Activated CD8-positive, alpha-beta memory T cell treated with anti-CD3 and anti-CD28 coated beads, Interleukin-2, amount 50 U/mL, for 1 hour (primary cell): ENCODE results near the gene RAB31.

ENCODE experiments used
- DNase-seq: peaks from one replicate; pipeline ENCODE4 v3.0.0-alpha.2; 2020; ENCODE audit errors: extremely low read depth

Gene RAB31

DNA sequence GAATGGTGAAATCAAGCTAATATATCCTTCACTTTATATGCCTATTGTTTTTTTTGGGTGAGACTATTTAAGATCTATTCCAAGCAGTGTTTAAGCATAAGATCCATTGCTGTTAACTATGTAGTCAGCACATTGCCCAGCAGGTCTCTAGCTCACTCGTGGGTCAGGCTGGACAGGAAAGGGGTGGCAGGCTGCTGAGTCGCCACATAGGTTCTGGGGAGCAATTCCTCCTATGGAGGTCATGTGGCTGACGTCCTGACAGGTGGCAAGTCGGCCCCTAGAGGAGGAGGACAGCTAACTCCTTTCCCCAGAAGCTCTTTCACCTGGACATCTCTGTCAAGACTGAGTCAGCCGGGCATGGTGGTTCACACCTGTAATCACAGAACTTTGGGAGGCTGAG is 13.9 kb upstream of the RAB31 start:
- DNase-seq = no peak

DNA sequence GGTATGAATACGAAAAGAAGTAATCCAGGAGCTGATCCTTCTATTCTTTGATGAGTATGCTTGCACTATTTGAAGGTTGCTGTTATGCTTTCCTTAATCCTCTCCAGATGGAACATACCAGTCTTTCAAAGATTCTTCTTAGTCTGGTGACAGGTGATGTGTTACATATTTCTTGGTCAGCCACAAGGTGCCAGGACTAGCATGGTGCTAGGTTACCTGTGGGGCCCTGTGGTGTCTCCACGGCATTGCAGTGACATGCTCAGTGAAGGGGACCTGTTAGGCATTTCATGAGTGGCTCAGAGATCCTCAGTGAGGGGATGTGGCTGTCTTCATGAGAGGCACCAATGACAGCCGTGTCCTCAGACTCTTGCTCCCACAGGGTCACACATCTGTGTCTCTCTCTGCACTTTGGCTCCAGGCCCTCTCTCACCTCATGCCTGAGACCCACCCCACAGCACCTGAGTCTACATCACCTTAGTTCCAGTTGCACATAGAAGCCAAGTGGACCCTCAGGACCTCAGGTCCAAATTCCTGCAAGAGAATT is 13.1 kb upstream of the RAB31 start:
- DNase-seq = no peak

DNA sequence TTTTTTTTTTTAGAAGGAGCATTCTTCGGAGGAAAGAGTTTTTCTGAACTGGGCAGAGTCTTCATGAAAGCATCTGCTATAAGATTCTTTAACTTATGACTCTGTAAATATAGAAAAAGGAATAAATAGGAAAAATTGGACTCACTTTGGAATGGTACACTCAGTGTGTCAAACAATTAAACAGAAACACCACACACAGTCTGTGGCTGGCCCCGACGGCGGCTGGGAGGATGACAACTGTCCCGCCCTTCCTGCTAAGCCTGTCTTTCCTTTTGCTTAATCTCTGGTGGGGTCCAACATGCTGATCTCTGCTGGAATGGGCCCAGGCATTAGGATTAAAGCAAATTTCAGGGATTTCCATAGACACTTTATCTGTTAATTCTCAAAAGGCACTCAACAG is 12.5 kb upstream of the RAB31 start:
- no peak for DNase-seq

DNA sequence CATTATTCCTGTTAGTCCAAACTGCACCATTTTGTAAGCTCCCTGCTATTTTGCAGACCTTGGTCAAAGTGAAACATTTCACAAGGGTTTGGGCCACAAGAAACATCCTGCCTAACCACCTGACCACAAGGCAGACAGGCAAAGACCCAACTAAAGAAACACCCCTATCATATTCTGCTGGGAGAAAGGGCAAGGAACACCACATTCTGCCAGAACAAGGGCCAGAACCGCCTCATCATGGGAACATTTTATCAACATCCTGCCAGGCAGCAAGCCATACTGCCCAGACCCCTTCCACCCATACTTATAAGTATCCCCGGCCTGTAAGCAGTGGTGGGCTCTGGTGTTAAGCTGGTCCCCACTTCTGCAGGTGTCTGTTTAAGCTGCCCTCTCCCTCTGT is 12.0 kb upstream of the RAB31 start:
- DNase-seq = no peak

DNA sequence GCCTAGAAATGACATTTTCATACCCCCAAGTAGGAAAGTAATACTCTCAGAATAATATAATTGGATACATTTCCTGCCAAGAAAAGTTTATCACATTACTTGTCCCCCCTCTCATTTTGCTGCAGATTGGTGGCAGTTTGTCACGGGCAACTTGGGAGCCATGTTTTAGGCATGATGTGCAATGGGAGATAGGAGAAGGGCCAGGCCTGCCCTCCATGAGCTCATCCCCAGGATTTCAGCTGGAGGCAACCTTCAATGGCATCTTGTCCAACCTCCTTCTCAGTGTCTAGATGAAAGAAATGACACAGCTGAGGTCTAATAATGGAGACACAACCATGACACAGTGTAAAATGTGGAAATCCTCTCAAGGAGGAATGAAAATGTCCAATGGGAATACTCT is 11.4 kb upstream of the RAB31 start:
- DNase-seq = no peak

DNA sequence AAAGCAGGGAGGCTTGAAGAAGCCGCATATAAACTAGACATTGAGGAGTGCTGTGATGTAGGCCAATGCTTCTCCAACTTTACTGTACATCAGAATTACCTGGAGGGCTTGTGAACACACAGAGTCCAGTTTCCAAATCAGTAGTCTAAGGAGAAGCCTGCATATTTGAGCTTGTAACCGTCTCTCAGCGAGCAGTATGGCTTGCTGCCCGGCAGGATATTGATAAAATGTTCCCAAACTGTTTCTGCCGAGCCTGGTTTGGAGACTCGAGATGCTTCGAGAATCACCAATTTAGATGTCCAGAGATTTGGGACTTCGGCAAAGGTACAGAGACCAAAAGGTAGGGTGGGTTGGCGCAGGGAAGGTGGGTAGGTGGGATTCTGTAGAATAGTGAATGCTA is 11.0 kb upstream of the RAB31 start:
- DNase-seq = no peak

DNA sequence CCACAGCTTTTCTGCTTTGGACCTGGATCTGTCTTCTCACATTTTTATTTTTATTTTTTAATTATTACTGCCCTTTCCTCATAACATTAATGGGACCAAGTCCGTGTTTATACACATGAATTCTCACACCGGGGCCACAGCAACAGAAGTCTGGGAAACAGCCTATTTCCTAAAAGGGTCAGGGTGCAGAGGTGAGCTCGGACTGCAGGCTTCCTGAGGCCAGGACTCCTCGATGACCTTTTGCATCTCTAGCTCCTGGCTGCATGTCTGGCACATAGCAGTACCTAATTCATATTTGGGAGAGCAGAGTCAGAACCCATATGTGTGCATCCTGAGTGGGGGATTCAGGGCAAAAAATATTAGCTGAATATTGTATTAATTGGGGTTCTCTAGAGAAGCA is 9.6 kb upstream of the RAB31 start:
- no peak for DNase-seq

DNA sequence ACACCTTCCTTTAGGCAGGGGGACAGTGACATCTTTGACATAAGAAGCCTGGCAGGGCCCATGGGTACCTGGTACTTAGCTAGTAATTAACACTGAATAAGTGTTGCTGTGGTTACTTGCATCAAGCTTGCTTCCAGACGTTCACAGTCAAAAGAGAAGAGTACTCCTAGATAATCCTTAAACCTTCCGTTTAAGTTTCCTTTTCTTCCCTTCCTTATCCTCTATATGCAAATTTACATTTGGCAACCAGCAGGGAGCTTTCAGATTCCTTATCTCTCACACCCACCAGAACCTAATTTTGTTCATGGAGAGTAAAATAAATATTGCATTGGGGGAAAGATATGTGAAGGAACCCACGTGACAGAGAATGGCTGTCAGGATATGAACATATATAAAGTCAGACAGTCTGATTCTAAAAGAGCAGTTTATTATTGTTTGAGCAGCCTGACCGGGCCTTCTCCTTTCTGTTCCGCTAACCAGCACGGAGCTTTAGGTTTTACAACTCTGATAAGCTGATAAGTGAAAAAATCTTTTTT is 7.8 kb upstream of the RAB31 start:
- DNase-seq = no peak

DNA sequence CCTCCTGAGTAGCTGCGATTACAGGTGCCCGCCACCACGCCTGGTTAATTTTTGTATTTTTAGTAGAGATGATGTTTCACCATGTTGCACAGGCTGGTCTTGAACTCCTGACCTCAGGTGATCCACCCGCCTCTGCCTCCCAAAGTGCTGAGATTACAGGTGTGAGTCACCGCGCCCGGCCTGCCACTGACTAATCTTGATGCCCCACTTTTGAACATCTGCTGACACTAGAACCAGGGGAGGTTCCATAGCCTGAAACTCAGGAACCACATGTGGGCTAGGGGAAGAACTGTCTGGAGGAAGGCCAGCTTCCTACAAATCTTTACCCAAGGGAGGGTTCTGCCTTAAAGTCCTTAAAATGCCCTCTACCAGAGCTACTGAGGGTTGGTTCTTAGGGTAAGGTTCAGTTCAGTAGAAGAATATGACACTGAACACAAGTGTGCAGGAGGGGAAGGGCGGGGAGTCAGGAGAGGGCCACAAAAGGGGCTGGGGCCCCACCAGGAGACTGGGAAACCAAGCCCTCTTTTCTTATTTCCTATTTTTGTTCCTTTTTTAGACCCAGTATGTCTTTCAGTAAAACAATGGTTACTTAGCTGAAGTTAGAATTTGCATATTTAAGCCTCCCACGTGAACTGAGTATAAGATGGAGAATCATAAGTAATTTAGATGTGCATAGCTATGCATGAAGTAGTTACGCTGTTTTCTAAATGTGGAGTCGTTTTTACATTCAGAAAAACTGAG is 6.3 kb upstream of the RAB31 start:
- DNase-seq = no peak

DNA sequence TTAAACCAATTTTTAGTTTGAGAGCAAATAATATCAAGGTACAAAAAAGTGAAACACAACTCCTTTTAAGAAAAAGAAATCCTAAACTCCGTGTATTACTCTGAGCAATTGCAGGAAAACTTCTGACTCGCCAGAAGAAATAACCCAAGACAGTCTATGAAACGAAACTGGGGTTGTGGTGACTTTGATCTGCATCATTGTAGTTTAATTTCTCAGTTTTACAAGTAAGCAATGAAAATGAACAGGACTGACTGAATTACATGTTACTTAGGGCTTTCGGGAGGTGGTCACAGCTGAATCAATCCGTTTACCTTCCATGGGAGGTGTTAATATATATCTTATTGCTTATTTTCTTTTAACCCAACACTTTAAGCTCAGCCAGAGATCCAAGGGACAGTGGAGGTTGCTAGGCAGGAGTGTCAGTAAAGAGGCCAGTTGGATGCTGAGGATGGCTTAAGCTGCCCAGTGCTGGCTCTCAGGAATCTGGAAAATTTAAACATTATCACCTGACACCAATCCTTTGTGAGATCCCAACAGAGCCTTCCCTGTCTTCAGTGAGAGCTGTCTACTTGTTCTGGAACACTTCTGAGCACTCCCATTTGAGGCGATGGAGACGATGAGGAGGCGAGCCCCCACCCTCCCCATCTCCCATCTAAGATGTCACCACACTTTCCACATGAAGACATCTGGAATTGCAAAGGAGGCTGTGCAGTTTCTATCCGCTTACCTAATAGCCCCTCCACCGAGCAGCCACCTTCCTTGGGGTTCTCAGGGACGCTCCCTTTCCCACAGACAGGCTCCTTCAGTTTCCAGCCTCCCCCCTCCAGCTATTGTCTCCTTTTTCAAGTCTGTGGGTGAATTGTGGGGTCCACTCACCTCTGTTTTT is 3.6 kb upstream of the RAB31 start:
- DNase-seq = no peak

DNA sequence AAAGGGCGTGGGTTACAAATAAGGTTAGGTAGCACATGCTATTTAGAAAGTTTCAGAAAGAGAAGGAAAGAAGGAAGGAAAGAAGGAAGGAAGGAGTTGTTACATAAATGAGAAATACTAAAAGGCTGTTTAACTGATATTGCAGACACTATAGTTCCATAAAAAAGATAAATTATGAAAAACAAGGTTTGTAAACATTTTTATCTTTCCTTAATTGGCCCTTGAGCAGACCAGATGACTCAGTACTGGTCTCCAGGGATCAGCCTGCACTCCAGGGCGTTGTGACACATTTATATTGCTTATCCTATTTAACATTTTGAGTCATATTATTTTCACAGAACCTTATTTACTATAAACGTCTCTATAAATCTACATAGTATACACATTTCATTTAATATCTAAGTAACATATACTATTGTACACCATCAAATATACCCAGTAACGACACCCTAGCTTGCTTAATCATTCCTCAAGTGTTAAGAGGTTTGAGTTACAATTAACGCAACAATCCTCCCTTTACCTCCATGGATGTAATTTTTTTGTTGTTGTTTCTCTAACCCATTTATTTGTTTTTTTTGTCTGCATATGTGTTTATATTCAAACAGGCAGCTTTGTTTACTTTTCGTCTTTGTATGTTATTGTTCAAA is 2.8 kb upstream of the RAB31 start:
- DNase-seq = no peak

DNA sequence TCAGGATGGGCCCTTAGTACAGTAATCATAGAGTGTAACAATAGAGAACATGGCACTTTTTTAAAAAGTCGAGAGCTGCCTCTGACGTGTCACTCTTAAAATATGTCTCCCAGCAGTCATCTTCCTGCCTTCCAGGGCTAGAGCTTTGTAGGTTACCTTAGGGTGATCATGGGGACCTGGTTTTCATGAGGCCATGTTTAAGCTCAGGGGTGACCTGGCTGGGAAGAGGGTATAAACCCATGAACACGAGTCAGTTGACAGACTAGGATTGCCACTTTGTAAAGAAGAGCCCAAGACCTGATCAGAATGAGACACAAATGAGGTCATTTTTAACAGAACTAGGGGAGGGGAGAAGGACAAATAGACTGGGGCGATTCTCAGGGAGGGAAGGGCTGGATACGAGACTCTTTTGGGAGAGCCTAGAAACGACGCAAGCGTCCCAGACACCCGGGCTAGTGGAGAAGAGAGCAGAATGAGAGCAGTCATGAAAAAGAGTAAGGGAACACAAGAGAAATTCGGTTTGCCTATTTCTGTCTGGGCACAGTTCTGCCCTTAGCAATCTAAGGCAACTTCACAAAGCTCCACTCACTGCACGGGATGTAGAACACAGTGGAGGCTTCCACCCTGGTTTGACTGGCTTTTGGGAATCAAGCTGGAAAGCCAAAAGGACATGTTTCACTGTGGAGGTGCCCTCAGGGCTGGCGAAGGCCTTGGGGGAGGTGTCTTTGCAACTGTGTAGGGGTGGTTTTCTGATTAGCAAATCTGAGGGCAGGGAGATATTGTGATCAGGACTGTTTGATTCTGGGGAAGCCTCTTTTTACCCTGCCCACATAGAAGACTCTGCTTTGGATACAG is 1.8 kb upstream of the RAB31 start:
- DNase-seq = no peak

DNA sequence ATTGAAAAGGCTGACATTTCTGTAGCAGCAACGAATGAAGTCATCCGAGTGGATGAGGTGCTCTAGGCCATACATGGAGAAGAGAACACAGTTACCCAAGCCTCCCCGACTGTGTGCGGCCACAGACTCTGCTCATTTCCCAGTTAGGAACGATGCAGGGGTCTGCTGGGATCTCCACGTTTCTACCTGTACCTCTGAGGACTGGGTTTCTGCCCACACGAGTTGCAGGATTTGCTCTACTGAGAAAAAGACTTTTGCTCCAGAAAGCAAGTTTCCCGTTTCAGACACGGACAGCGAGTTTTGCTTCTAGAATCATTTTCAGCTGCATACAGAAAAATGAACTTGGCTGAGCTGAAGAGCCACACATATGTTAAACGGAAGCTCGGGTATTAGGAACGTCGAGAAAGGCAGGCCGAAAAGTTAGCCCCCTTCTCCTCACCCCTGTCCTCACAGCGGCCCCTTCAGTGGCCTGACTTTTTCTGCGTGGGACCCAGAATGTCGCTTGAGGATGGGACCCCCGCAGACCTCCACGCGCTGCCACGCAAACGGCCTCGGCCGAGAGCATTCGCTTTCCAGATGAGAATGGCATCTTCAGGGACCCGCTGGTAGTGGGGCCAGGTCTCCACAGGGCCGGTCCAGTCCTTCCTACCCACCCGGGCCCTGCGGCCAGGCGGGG is 582 bp upstream of the RAB31 start:
- no peak for DNase-seq

DNA sequence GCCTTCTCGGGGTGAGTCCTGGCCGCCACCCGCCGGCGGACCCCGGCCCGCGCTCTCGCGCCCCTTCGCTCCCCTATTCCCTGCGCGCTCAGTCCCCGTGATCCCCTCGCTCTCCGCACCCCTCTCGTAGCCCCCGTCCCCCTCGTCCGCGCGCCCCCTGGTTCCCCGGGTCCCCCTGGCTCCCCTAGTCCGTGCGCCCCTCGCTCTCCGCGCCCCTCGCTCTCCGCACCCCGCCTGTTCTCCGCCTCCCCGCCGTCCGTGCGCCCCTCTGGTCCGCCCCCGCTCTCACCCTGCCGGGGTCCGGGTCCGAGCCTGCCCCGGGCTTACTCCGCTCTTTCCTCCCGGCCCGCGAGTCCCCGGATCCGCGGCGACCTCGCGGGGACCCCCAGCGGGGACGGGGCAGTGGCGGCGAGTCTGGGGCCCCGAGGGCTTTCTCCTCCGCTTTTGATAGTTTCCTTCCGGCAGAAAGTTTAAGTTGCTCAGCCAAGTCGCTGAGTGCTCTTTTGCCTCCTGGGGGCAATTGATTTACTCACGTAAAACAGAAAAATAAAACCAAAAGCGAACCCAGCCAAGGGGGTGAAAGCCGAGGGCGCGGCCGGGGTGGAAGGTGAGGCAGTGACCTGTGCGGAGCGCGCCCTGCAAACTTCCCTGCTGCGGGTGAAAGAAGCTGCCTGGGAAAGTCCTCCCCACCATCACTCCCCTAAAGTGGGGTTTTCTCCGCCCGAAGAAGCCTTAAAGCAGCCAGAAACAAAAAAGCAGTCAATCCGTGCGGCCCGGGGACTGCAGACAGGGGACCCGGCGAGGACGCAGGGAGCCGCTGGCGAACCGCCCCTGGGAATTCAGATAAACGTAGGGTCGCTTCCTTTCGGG is 568 bp downstream of the RAB31 start:
- DNase-seq = no peak

DNA sequence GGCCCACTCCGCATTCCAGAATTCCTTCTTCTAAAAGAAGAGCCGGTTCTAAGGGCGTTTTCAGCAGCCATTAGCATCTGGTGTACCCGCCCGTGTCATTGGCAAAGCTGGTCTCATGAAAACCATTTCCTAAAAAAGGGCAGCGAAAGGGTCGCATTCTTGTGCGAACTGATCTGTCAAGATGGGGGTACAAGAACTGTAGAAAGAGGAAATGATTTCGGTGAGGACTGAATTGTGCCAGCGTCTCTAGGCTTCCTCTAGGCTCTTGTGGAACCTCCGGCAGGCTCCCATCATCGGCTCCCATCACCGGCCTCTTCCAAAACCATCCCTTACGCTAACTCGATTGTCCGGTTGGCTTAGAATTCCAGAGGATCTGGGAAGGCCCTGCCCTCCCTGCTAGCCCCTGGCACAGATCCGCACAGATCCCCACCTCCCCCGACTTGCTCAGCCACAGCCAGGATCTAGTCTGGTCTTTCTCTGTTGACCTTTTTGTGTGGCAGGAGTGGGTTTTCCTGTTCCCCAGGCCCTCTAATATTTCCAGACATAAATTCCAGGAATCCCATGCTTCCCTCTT is 1.3 kb downstream of the RAB31 start:
- DNase-seq = no peak

DNA sequence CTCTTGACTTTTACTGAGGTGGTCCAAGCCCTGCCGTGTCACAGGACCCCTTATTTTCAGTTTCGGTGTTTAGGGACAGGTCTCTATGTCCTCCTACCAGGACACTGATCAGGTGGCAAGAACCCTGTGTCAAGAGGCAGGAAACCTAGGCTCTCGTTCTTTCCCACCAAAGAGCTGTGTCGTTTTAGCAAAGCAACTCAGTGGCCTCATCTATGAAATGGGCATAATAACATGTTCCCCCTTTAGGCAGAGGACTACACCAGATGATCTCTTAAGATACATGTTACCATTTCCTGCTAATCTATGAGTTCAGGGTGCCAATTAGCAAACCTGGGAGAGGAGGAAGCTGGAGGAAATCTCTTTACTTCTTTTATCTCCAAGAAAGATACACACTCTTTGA is 1.9 kb downstream of the RAB31 start:
- no peak for DNase-seq

DNA sequence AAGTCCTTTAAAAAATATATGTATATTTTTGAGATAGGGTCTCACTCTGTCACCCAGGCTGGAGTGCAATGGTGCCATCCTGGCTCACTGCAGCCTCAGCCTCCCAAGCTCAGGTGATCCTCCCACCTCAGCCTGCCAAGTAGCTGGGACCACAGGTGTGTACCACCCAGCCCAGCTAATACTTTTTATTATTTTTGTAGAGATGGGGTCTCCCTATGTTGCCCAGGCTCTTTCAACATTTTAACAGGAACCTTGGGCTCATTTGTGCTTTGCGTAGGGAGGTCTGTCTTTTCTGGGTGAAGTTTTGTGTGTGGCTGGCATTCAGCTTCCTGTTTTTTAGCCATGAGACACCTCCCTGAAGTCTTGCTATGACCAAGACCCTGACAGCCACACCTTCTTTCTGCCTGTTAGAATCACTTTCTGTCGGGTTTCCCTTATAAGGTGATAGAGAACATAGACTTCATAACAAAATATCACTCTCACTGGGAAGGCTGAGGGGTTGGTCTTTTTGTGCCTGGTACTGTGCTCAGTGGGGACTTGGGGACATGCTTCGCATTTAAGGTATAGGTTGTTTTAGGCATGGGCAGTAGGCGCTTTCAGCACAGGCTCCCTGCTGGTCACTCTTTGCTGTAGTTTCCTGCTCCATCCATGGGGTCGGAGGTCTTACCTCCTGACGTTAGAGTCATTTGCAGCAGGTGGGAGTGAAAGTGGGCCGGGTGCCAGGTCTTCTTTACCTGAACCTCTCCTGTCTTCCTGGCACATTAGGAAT is 3.4 kb downstream of the RAB31 start:
- no peak for DNase-seq

DNA sequence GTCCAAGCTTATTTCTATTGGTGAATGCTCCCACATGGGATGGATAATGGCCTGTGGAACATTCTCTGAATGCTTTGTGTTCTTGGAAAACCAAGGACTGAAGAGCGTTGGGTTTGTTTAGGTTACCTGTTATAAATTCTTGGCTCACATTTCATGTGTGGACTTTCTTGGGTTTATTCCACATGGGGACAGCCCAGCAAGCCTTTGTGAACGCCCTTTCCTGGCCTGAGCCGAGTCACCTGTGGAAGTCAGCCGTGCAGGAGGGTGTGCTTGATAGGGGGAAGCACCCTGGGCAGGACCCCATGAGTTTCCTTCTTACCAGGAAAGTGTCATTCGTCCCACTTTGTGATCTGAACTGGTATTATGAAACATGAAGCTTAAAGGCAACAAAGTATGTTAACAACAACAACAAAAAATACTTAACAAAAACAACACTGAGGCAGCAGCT is 4.1 kb downstream of the RAB31 start:
- no peak for DNase-seq

DNA sequence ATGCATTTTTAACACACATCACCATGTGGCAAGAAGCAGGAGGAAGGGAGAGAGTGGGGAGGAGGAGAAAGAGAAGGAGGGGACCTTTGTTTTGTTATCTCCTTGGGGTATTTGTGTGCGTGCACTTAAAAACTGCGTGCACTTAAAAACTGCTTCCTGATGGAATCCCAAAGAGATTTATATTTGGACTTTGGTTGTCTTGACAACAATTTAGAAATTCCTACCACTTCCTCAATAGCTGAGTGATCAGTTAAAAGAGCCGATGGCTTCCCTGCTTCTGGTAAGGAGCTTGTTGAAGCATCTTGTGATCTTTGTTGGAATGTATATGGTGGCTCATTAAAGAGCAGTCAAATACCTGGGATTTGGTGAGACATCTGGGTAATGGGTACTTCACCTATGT is 4.5 kb downstream of the RAB31 start:
- DNase-seq = no peak
